ENCODE measurements around the gene SLC27A4. TPM values are rescaled to one million over a fixed set of nuclear protein-coding genes. Genes with fewer than 3 reads are reported as not detected.

SLC27A4 gene
- total RNA-seq, 6 experiments from 2014 or later = 15.8 to 97.3 (median 24.1) TPM

GRCh38 chr9:128384801-128385495, 44.6 kb downstream of the SLC27A4 start:
- TF ChIP-seq CTCF (IDR thresholded peaks at IDR 0.05) (no peak), POLR2A (IDR thresholded peaks at IDR 0.05) (no peak)
- WGBS (ENCODE audit: insufficient coverage, low coverage, low lambda C conversion rate, missing lambda C conversion rate) = 89% methylated on average over 4 of the region's 7 CpGs
- ATAC-seq (no peak), DNase-seq (no peak)
- Histone ChIP-seq H3K27me3 (no peaks in the 10 kb centered on the region), H3K9me3 (no peaks in the 10 kb centered on the region), H3K4me3 (no peak overlapping the region), H3K4me1 (no peaks in the 10 kb centered on the region), H3K36me3 (peaks cover 0 to 20% (median 14%) of the 10 kb centered on the region in 4 donors), H3K27ac (no peak overlapping the region)
- intact Hi-C loops (cut with DNase I) = no loop called here

GRCh38 chr9:128385496-128386460, 45.5 kb downstream of the SLC27A4 start:
- Histone ChIP-seq H3K4me3 (no peak overlapping the region), H3K27me3 (no peaks in the 10 kb centered on the region), H3K4me1 (no peaks in the 10 kb centered on the region), H3K9me3 (no peaks in the 10 kb centered on the region), H3K27ac (no peak overlapping the region), H3K36me3 (peaks cover 0 to 20% (median 14%) of the 10 kb centered on the region in 4 donors)
- intact Hi-C loops (cut with DNase I) = no loop called here
- DNase-seq (no peak), ATAC-seq (no peak)
- WGBS (ENCODE audit: insufficient coverage, low coverage, low lambda C conversion rate, missing lambda C conversion rate) = 100% methylated on average over 2 of the region's 18 CpGs
- TF ChIP-seq POLR2A (IDR thresholded peaks at IDR 0.05) (no peak), CTCF (IDR thresholded peaks at IDR 0.05) (no peak)

- Histone ChIP-seq H3K4me1 (no peaks in the 10 kb centered on the region), H3K27ac (no peak overlapping the region), H3K9me3 (no peaks in the 10 kb centered on the region), H3K27me3 (no peaks in the 10 kb centered on the region), H3K4me3 (no peak overlapping the region), H3K36me3 (peaks cover 0 to 20% (median 14%) of the 10 kb centered on the region in 4 donors)
- intact Hi-C loops (cut with DNase I) = no loop called here
- ATAC-seq = no peak
- DNase-seq = no peak
- TF ChIP-seq CTCF (IDR thresholded peaks at IDR 0.05) (no peak), POLR2A (IDR thresholded peaks at IDR 0.05) (no peak)
- WGBS (ENCODE audit: insufficient coverage, low coverage, low lambda C conversion rate, missing lambda C conversion rate) = 86% methylated on average over 4 of the region's 10 CpGs
Measured at GRCh38 chr9:128388150-128388549, 47.8 kb downstream of the SLC27A4 start.

- Histone ChIP-seq H3K27me3 (no peaks in the 10 kb centered on the region), H3K27ac (no peak overlapping the region), H3K36me3 (peaks cover 0 to 20% (median 13%) of the 10 kb centered on the region in 4 donors), H3K9me3 (no peaks in the 10 kb centered on the region), H3K4me3 (no peak overlapping the region), H3K4me1 (no peaks in the 10 kb centered on the region)
- DNase-seq (no peak), ATAC-seq (no peak)
- intact Hi-C loops (cut with DNase I) = no loop called here
- TF ChIP-seq POLR2A (IDR thresholded peaks at IDR 0.05) (no peak), CTCF (IDR thresholded peaks at IDR 0.05) (no peak)
- WGBS (ENCODE audit: insufficient coverage, low coverage, low lambda C conversion rate, missing lambda C conversion rate) = no CpG with 5 or more reads among the region's 13 CpGs
Measured at GRCh38 chr9:128389395-128390149, 49.2 kb downstream of the SLC27A4 start.
